ENCODE data around the gene C9orf78.

The C9orf78 gene

GRCh38 chr9:129828969-129829368 lies 6.1 kb downstream of the C9orf78 start:
- DNase-seq (ENCODE audit: low read depth), result no peak
- H3K4me3 ChIP-seq (ENCODE audit: low read length), result no peak overlapping the region
- TF ChIP-seq CTCF (conservative IDR thresholded peaks at IDR 0.05; ENCODE audit: low read depth, low read length), result no peak

- no peak overlapping the region for H3K4me3 ChIP-seq (ENCODE audit: low read length)
- DNase-seq (ENCODE audit: low read depth), result no peak
- TF ChIP-seq CTCF (conservative IDR thresholded peaks at IDR 0.05; ENCODE audit: low read depth, low read length), result no peak
Measured at GRCh38 chr9:129828051-129828450, 7.0 kb downstream of the C9orf78 start.

- TF ChIP-seq CTCF (conservative IDR thresholded peaks at IDR 0.05; ENCODE audit: low read depth, low read length), result no peak
- DNase-seq (ENCODE audit: low read depth), result no peak
- H3K4me3 ChIP-seq (ENCODE audit: low read length), result no peak overlapping the region
Measured at GRCh38 chr9:129826759-129827158, 8.3 kb downstream of the C9orf78 start.

GRCh38 chr9:129826344-129826743 lies 8.7 kb downstream of the C9orf78 start:
- no peak overlapping the region for H3K4me3 ChIP-seq (ENCODE audit: low read length)
- TF ChIP-seq CTCF (conservative IDR thresholded peaks at IDR 0.05; ENCODE audit: low read depth, low read length), result no peak
- no peak for DNase-seq (ENCODE audit: low read depth)

- peak; percentile 85 for DNase-seq (ENCODE audit: low read depth)
- no peak for TF ChIP-seq CTCF (conservative IDR thresholded peaks at IDR 0.05; ENCODE audit: low read depth, low read length)
- H3K4me3 ChIP-seq (ENCODE audit: low read length), result peak within 1 kb of the TSS; percentile 68
Measured at GRCh38 chr9:129823935-129824601, 11.0 kb downstream of the C9orf78 start, which contains the start of gene TOR1A. Gene TOR1A, minus strand, starts transcription at chr9:129824136. Its CDS starts 51 bp downstream, at chr9:129824085.

GRCh38 chr9:129823542-129823934 lies 11.5 kb downstream of the C9orf78 start:
- H3K4me3 ChIP-seq (ENCODE audit: low read length), result peak overlapping the region; percentile 68
- no peak for TF ChIP-seq CTCF (conservative IDR thresholded peaks at IDR 0.05; ENCODE audit: low read depth, low read length)
- DNase-seq (ENCODE audit: low read depth), result no peak

GRCh38 chr9:129822898-129823541 lies 12.1 kb downstream of the C9orf78 start:
- no peak for TF ChIP-seq CTCF (conservative IDR thresholded peaks at IDR 0.05; ENCODE audit: low read depth, low read length)
- DNase-seq (ENCODE audit: low read depth), result no peak
- H3K4me3 ChIP-seq (ENCODE audit: low read length), result peak overlapping the region; percentile 68
